Kidney tubule cell (primary cell): Measurements from ENCODE around the gene CASQ1.
A peak's percentile ranks its signal among the peaks of the same experiment; 100 is the strongest.

Source experiments
- DNase-seq: peaks from one replicate; pipeline ENCODE4 v3.0.0-alpha.2; 2018; ENCODE audit warnings: low spot score

Gene CASQ1

GRCh38 chr1:160168609-160169369 lies 21.6 kb upstream of the CASQ1 start:
- no peak for DNase-seq

GRCh38 chr1:160169553-160170399 lies 20.6 kb upstream of the CASQ1 start:
- DNase-seq: no peak

GRCh38 chr1:160171354-160171753 lies 19.0 kb upstream of the CASQ1 start:
- DNase-seq: peak; percentile 44

- no peak for DNase-seq
These were observed 18.4 kb upstream of the CASQ1 start for GRCh38 chr1:160171980-160172379.

GRCh38 chr1:160177231-160177630 lies 13.1 kb upstream of the CASQ1 start:
- DNase-seq: no peak

GRCh38 chr1:160177667-160178066 lies 12.7 kb upstream of the CASQ1 start:
- no peak for DNase-seq

- no peak for DNase-seq
These were observed 11.6 kb upstream of the CASQ1 start for GRCh38 chr1:160178731-160179130.

- DNase-seq: no peak
These were observed 11.0 kb upstream of the CASQ1 start for GRCh38 chr1:160179336-160179735.

GRCh38 chr1:160186246-160186645 lies 4.1 kb upstream of the CASQ1 start:
- no peak for DNase-seq

- no peak for DNase-seq
These were observed 3.6 kb upstream of the CASQ1 start for GRCh38 chr1:160186729-160187128.

GRCh38 chr1:160187407-160187806 lies 3.0 kb upstream of the CASQ1 start:
- DNase-seq: no peak

GRCh38 chr1:160188341-160188740 lies 2.0 kb upstream of the CASQ1 start:
- no peak for DNase-seq

- peak; percentile 29 for DNase-seq
These were observed 1.4 kb downstream of the CASQ1 start for GRCh38 chr1:160191756-160192155.

GRCh38 chr1:160192234-160192633 lies 1.9 kb downstream of the CASQ1 start:
- DNase-seq: peak; percentile 90

- DNase-seq: peak; percentile 87
These were observed 2.9 kb downstream of the CASQ1 start for GRCh38 chr1:160193091-160193819.

- DNase-seq: no peak
These were observed 3.7 kb downstream of the CASQ1 start for GRCh38 chr1:160193832-160194736.

- DNase-seq: no peak
These were observed 4.3 kb downstream of the CASQ1 start for GRCh38 chr1:160194737-160195059.

- DNase-seq: no peak
These were observed 5.8 kb downstream of the CASQ1 start for GRCh38 chr1:160196143-160196542.

GRCh38 chr1:160197231-160197630 lies 6.9 kb downstream of the CASQ1 start:
- no peak for DNase-seq

GRCh38 chr1:160200786-160201185 lies 10.4 kb downstream of the CASQ1 start:
- no peak for DNase-seq

- DNase-seq: no peak
These were observed 14.3 kb downstream of the CASQ1 start for GRCh38 chr1:160204526-160205241.
